ENCODE measurements around the gene ITGAV.

GRCh38 chr2:186713691-186714090 is 123.8 kb downstream of the ITGAV start:
- TF ChIP-seq POLR2A (IDR thresholded peaks at IDR 0.05) (no peak), POLR2AphosphoS5 (IDR thresholded peaks at IDR 0.05) (no peak)
